A673 (cell line): ENCODE data around the gene CHN1.

ENCODE experiments used
- EZH2 ChIP-seq: fragments of 200-600 bp; sonication (generic); IDR thresholded peaks from 2 replicates; pipeline ENCODE4 v1.6.1; 2017; ENCODE audit warnings: borderline replicate concordance, low read depth, mild to moderate bottlenecking, mixed read lengths, antibody characterized with exemption, low read length; ENCODE audit not compliant: poor library complexity, severe bottlenecking
- TF ChIP-seq, protein P1 (sequence below): fragments of 300-800, 200-600 bp; sonication (generic); conservative IDR thresholded peaks from 2 replicates; pipeline ENCODE4 v1.5.1; 2017; ENCODE audit warnings: low read depth, mild to moderate bottlenecking, antibody characterized with exemption, low read length, moderate library complexity, mixed read lengths

DNA sequence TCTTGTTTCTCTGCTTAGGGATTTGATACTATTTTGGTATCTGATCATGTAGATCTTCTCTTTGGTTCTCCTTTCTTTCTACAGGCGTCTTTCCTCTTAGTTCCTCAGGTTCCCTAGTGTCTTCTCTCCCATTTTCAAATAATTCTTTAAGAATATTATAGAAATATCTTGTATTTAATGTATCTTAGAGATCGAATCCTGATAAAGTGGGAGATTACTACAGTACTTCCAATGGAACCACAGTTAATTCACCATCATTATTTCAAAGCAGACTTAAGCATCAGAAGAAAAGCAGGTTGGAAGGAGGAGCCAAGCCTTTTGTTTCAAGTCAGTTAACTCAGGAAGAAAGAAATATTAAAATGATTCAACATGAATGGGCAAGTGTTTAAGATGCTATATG lies 1.1 kb upstream of the CHN1 start:
- TF ChIP-seq, protein P1, sequence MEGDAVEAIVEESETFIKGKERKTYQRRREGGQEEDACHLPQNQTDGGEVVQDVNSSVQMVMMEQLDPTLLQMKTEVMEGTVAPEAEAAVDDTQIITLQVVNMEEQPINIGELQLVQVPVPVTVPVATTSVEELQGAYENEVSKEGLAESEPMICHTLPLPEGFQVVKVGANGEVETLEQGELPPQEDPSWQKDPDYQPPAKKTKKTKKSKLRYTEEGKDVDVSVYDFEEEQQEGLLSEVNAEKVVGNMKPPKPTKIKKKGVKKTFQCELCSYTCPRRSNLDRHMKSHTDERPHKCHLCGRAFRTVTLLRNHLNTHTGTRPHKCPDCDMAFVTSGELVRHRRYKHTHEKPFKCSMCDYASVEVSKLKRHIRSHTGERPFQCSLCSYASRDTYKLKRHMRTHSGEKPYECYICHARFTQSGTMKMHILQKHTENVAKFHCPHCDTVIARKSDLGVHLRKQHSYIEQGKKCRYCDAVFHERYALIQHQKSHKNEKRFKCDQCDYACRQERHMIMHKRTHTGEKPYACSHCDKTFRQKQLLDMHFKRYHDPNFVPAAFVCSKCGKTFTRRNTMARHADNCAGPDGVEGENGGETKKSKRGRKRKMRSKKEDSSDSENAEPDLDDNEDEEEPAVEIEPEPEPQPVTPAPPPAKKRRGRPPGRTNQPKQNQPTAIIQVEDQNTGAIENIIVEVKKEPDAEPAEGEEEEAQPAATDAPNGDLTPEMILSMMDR: no peak
- no peak for TF ChIP-seq EZH2
